HEK293T (cell line): ENCODE data around the gene KAT6B.

Experiments
- CTCF ChIA-PET: fragments of 350-600 bp; formaldehyde crosslinking; extraction: SDS; loops from one replicate; lab custom pipeline; 2021; ENCODE audit warnings: antibody characterized with exemption, inconsistent platforms; lab: Yijun Ruan, JAX
- POLR2A ChIA-PET: fragments of 350-600 bp; formaldehyde crosslinking; extraction: SDS; loops from one replicate; lab custom pipeline; 2020; ENCODE audit warnings: antibody characterized with exemption, inconsistent platforms; lab: Yijun Ruan, JAX
- DNase-seq: peaks from one replicate; pipeline ENCODE4 v3.0.0; 2012; ENCODE audit warnings: mixed read lengths; ENCODE audit errors: extremely low spot score
- ARNT ChIP-seq: fragments of 450-650 bp; IDR thresholded peaks from 2 replicates; pipeline ENCODE4 v1.6.1; 2017; ENCODE audit warnings: mild to moderate bottlenecking
- BHLHE40 ChIP-seq: fragments of 450-650 bp; IDR thresholded peaks from 2 replicates; pipeline ENCODE4 v1.6.1; 2016; ENCODE audit warnings: mild to moderate bottlenecking, moderate library complexity, borderline replicate concordance
- CTBP1 ChIP-seq: fragments of 450-650 bp; IDR thresholded peaks from 2 replicates; pipeline ENCODE4 v1.6.1; 2016; ENCODE audit warnings: borderline replicate concordance
- ELF4 ChIP-seq: fragments of 450-650 bp; IDR thresholded peaks from 2 replicates; pipeline ENCODE4 v1.6.1; 2017; ENCODE audit warnings: antibody characterized with exemption
- FOXA1 ChIP-seq: fragments of 450-650 bp; IDR thresholded peaks from 2 replicates; pipeline ENCODE4 v1.6.1; 2016; ENCODE audit warnings: mild to moderate bottlenecking
- FOXK2 ChIP-seq: fragments of 450-650 bp; IDR thresholded peaks from 2 replicates; pipeline ENCODE4 v1.6.1; 2016; ENCODE audit warnings: mild to moderate bottlenecking
- FOXM1 ChIP-seq: fragments of 450-650 bp; IDR thresholded peaks from 2 replicates; pipeline ENCODE4 v1.6.1; 2017; ENCODE audit warnings: mild to moderate bottlenecking, borderline replicate concordance
- HDGF ChIP-seq: fragments of 450-650 bp; IDR thresholded peaks from 2 replicates; pipeline ENCODE4 v1.6.1; 2017; ENCODE audit warnings: antibody characterized with exemption, borderline replicate concordance
- L3MBTL2 ChIP-seq: fragments of 450-650 bp; conservative IDR thresholded peaks from 2 replicates; pipeline ENCODE4 v1.6.1; 2016; ENCODE audit warnings: mild to moderate bottlenecking
- LEF1 ChIP-seq: fragments of 450-650 bp; IDR thresholded peaks from 2 replicates; pipeline ENCODE4 v1.6.1; 2017; ENCODE audit warnings: mild to moderate bottlenecking, borderline replicate concordance
- NFRKB ChIP-seq: fragments of 450-650 bp; IDR thresholded peaks from 2 replicates; pipeline ENCODE4 v1.6.1; 2016; ENCODE audit warnings: mild to moderate bottlenecking, moderate library complexity
- SP1 ChIP-seq: fragments of 450-650 bp; IDR thresholded peaks from 2 replicates; pipeline ENCODE4 v1.6.1; 2017
- SUZ12 ChIP-seq: fragments of 450-650 bp; IDR thresholded peaks from 2 replicates; pipeline ENCODE4 v1.6.1; 2016; ENCODE audit warnings: mild to moderate bottlenecking
- TARDBP ChIP-seq: fragments of 450-650 bp; IDR thresholded peaks from 2 replicates; pipeline ENCODE4 v1.6.1; 2016
- ZNF384 ChIP-seq: fragments of 450-650 bp; IDR thresholded peaks from 2 replicates; pipeline ENCODE4 v1.6.1; 2016
- TF ChIP-seq, protein P1 (sequence below): fragments of 450-650 bp; IDR thresholded peaks from 2 replicates; pipeline ENCODE4 v1.6.1; 2016

The KAT6B gene

DNA sequence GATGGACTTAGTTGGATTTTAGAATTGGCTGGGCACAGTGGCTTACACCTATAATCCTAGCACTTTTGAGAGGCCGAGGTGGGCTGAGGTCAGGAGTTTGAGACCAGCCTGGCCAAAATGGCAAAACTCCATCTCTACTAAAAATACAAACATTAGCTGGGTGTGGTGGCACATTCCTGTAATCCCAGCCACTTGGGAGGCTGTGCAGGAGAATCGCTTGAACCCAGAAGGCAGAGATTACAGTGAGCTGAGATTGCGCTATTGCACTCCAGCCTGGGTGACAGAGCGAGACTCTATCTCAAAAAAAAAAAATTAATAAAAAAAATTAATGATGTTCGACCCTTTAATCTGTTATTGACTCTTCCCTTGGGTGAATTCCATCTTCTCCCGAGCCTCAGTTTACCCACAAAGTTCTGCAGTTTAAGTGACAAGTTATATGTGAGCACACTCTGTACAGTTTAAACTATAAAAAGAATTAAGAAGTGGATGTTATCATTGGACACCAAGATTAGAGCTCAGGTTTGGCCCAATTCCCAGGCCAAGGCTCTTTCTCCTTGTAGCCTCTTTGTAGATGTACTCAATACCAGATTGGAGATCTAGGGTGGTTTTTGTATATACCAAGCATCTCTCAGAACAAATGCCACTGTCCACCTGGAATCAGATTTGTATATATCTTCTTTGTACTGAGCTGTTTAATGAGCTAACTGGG, 15.0 kb downstream of the KAT6B start:
- no peak for DNase-seq
- CTCF ChIA-PET = interaction anchor here (0.6 kb wide), 1 partner anchor 9 kb away, joined by 11 read pairs; no protein-coding TSS in a partner anchor
- TF ChIP-seq ELF4 (no peak), ARNT (no peak), SUZ12 (no peak), LEF1 (no peak), SP1 (no peak), NFRKB (no peak), L3MBTL2 (no peak), FOXM1 (no peak), FOXK2 (no peak), HDGF (no peak), FOXA1 (no peak), BHLHE40 (no peak), CTBP1 (no peak)
- TF ChIP-seq, protein P1, sequence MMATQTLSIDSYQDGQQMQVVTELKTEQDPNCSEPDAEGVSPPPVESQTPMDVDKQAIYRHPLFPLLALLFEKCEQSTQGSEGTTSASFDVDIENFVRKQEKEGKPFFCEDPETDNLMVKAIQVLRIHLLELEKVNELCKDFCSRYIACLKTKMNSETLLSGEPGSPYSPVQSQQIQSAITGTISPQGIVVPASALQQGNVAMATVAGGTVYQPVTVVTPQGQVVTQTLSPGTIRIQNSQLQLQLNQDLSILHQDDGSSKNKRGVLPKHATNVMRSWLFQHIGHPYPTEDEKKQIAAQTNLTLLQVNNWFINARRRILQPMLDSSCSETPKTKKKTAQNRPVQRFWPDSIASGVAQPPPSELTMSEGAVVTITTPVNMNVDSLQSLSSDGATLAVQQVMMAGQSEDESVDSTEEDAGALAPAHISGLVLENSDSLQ = no peak
- POLR2A ChIA-PET = no interaction called here

GRCh38 chr10:74842301-74842954, 16.0 kb downstream of the KAT6B start:
- ChIA-PET CTCF (no interaction called here), POLR2A (no interaction called here)
- no peak for TF ChIP-seq L3MBTL2
- TF ChIP-seq FOXA1 = no peak
- no peak for TF ChIP-seq TARDBP
- no peak for TF ChIP-seq ELF4
- TF ChIP-seq FOXM1 = no peak
- no peak for TF ChIP-seq ZNF384
- no peak for TF ChIP-seq HDGF
- no peak for TF ChIP-seq CTBP1
- no peak for TF ChIP-seq BHLHE40
- TF ChIP-seq, protein P1 = no peak
- TF ChIP-seq FOXK2 = no peak
- no peak for TF ChIP-seq NFRKB
- no peak for TF ChIP-seq LEF1
- TF ChIP-seq SP1 = no peak
- no peak for TF ChIP-seq ARNT
- TF ChIP-seq SUZ12 = no peak
- no peak for DNase-seq

GRCh38 chr10:74846958-74847357, 20.6 kb downstream of the KAT6B start:
- CTCF ChIA-PET = no interaction called here
- no peak for TF ChIP-seq CTBP1
- no peak for TF ChIP-seq ARNT
- TF ChIP-seq HDGF = no peak
- TF ChIP-seq SP1 = no peak
- no peak for TF ChIP-seq NFRKB
- no peak for TF ChIP-seq SUZ12
- POLR2A ChIA-PET = no interaction called here
- no peak for DNase-seq

DNA sequence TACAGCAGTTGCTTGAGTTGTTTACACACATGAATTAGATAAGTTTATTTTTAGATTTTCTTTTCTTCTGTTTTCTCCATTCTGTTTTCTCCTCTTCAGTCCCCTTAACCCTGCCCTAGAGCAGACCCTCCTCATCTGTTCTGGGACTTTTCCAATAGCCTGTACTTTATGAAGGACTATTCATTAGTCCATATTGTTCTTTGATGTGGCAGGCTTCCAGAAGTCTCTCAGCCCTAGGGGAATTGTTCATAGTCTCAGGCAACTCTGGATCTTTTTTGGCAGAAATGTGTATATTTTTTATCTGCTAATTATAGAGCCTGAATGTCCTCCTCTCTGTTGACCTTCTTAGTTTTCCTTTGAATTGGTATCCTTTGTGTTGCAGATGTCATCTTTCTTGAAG, 25.4 kb downstream of the KAT6B start:
- TF ChIP-seq LEF1 (no peak), L3MBTL2 (no peak), SP1 (no peak), FOXK2 (no peak), ZNF384 (no peak), BHLHE40 (no peak), ARNT (no peak), ELF4 (no peak), TARDBP (no peak)
- TF ChIP-seq, protein P1 = no peak
- CTCF ChIA-PET = no interaction called here
- POLR2A ChIA-PET = interaction anchor here (1.2 kb wide), 1 partner anchor 26 kb away, joined by 3 read pairs; no protein-coding TSS in a partner anchor
- DNase-seq = no peak

DNA sequence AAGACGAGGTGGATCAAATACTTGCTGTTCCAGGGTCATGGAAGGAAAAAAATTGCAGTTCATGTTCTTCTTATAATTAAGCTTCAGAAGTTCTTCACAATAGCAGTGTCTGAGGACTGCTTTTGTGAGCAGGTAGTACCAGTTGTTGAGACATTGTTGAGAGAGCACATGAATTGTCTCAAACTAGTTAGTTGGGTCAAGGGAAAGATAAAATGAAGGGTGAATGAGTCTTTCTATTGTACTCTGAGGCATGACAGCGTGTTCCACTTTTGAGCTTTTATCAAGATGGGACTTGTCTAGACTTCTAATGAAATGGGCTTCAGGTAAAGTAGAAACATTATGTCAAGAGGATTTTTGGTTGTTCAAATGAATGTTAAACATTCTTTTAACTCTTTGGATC, 26.0 kb downstream of the KAT6B start:
- ChIA-PET CTCF (interaction anchor here (0.6 to 0.7 kb wide), 2 partner anchors 23 to 237 kb away, joined by 3 to 5 read pairs; no protein-coding TSS in a partner anchor), POLR2A (interaction anchor here (1.2 kb wide), 1 partner anchor 26 kb away, joined by 3 read pairs; no protein-coding TSS in a partner anchor)

GRCh38 chr10:74854610-74855009, 28.2 kb downstream of the KAT6B start:
- CTCF ChIA-PET = no interaction called here
- POLR2A ChIA-PET = no interaction called here
- TF ChIP-seq SP1 = no peak
- TF ChIP-seq ZNF384 = no peak
- TF ChIP-seq, protein P1 = no peak
- TF ChIP-seq HDGF = no peak
- no peak for TF ChIP-seq NFRKB
- TF ChIP-seq BHLHE40 = no peak
- TF ChIP-seq FOXK2 = no peak
- no peak for TF ChIP-seq FOXA1
- TF ChIP-seq SUZ12 = no peak
- TF ChIP-seq LEF1 = no peak
- no peak for TF ChIP-seq TARDBP
- TF ChIP-seq CTBP1 = no peak
- TF ChIP-seq ELF4 = no peak
- no peak for TF ChIP-seq L3MBTL2
- no peak for TF ChIP-seq FOXM1
- TF ChIP-seq ARNT = no peak
- DNase-seq = no peak

More for the DNA sequence above, 26.0 kb downstream of the KAT6B start:
- TF ChIP-seq TARDBP = no peak
- no peak for TF ChIP-seq SUZ12
- no peak for TF ChIP-seq FOXM1
- DNase-seq = no peak
